B cell (primary cell): Measurements from ENCODE around the gene PPP2R5C. TPM values are rescaled to one million over a fixed set of nuclear protein-coding genes. Genes with fewer than 3 reads are reported as not detected.

Experiments
- ATAC-seq: fragments of 200-7000 bp; cut with Tn5 transposase; one replicate; pipeline ENCODE4 v1.10.0; 2021; ENCODE audit warnings: low read depth, mild to moderate bottlenecking, moderate number of reproducible peaks, moderate library complexity
- CTCF ChIA-PET: fragments of 350-600 bp; sonication (Branson Sonifier 250); formaldehyde crosslinking; loops from one replicate; lab custom pipeline; 2021; ENCODE audit warnings: antibody characterized with exemption, inconsistent platforms; lab: Charles Lee
- POLR2A ChIA-PET: fragments of 350-600 bp; sonication (Branson Sonifier 250); formaldehyde crosslinking; loops from one replicate; lab custom pipeline; 2021; ENCODE audit warnings: antibody characterized with exemption; lab: Charles Lee
- DNase-seq: peaks from one replicate; pipeline ENCODE4 v3.0.0; 2013
- H2AFZ ChIP-seq: 2 replicates; pipeline ENCODE4 v1.6.1; 2012; ENCODE audit warnings: mild to moderate bottlenecking, low read depth, low read length; ENCODE audit not compliant: insufficient read depth, poor library complexity, severe bottlenecking
- H3K27ac ChIP-seq, 2 donors: 1 replicate in 1 of 2; 2 replicates in 1 of 2; pipeline ENCODE4 v1.5.1; 2012 to 2013; ENCODE audit warnings: low read length in 2 of 2, mild to moderate bottlenecking in 2 of 2, moderate library complexity in 1 of 2
- H3K27me3 ChIP-seq, 4 experiments: fragments of 200-600 bp in 1 of 4; sonication (generic) in 1 of 4; replicated peaks in 1 of 4; 1 replicate in 2 of 4; 2 replicates in 2 of 4; pipeline versions ENCODE4 v1.6.1 to v1.7.0; 2013 to 2016; ENCODE audit warnings: low read length in 3 of 4, mild to moderate bottlenecking in 2 of 4, mixed read lengths in 1 of 4, moderate library complexity in 1 of 4; ENCODE audit not compliant: insufficient read depth in 4 of 4, control insufficient read depth in 3 of 4; ENCODE audit errors: control extremely low read depth in 1 of 4
- H3K36me3 ChIP-seq, 2 experiments: replicated peaks in 1 of 2; 1 replicate in 1 of 2; 2 replicates in 1 of 2; pipeline versions ENCODE4 v1.6.1 to v1.7.1; 2013; ENCODE audit warnings: low read length in 1 of 2; ENCODE audit not compliant: insufficient read depth in 2 of 2, control insufficient read depth in 1 of 2; ENCODE audit errors: control extremely low read depth in 1 of 2, extremely low read depth in 1 of 2
- H3K4me1 ChIP-seq, 2 donors: fragments of 200-600 bp in 1 of 2; sonication (generic) in 1 of 2; 1 replicate in 1 of 2; 2 replicates in 1 of 2; pipeline versions ENCODE4 v1.5.1 to v1.6.1; 2013 to 2017; ENCODE audit warnings: low read length in 2 of 2; ENCODE audit not compliant: control insufficient read depth in 2 of 2, insufficient read depth in 2 of 2
- H3K4me2 ChIP-seq: replicated peaks from 2 replicates; pipeline ENCODE3; 2012; ENCODE audit warnings: mild to moderate bottlenecking, low read depth, low read length; ENCODE audit not compliant: poor library complexity, severe bottlenecking
- H3K4me3 ChIP-seq, 5 experiments: fragments of 200-600 bp in 1 of 5; sonication (generic) in 1 of 5; 1 replicate in 3 of 5; 2 replicates in 2 of 5; pipeline versions ENCODE4 v1.5.1 to v1.7.0; 2011 to 2016; ENCODE audit warnings: low read length in 4 of 5, mild to moderate bottlenecking in 4 of 5, low read depth in 2 of 5, control low read depth in 1 of 5, moderate library complexity in 1 of 5; ENCODE audit not compliant: insufficient read depth in 1 of 5; ENCODE audit errors: control extremely low read depth in 1 of 5, extremely low read depth in 1 of 5
- H3K79me2 ChIP-seq: fragments of 200-600 bp; sonication (generic); one replicate; pipeline ENCODE4 v1.6.0; 2016; ENCODE audit warnings: low read length; ENCODE audit not compliant: control insufficient read depth, insufficient read depth
- H3K9ac ChIP-seq: fragments of 200-600 bp; sonication (generic); 2 replicates; pipeline ENCODE4 v1.6.1; 2017; ENCODE audit warnings: mild to moderate bottlenecking, low read length, moderate library complexity
- H3K9me3 ChIP-seq, 3 donors: one replicate each; pipeline versions ENCODE4 v1.6.1 to v1.7.1; 2013; ENCODE audit warnings: low read length in 2 of 3; ENCODE audit not compliant: control insufficient read depth in 2 of 3, insufficient read depth in 1 of 3; ENCODE audit errors: control extremely low read depth in 1 of 3
- H4K20me1 ChIP-seq: 2 replicates; pipeline ENCODE4 v1.6.0; 2012; ENCODE audit warnings: mild to moderate bottlenecking, low read length; ENCODE audit not compliant: insufficient read depth, control insufficient read depth, poor library complexity, severe bottlenecking
- H3K27ac Mint-ChIP-seq: one replicate; pipeline ENCODE4 v1.8.0; 2021; ENCODE audit warnings: mixed read lengths
- H3K27me3 Mint-ChIP-seq: one replicate; pipeline ENCODE4 v1.8.0; 2021; ENCODE audit warnings: mixed read lengths
- H3K4me1 Mint-ChIP-seq: one replicate; pipeline ENCODE4 v1.8.0; 2021; ENCODE audit warnings: mixed read lengths
- H3K4me3 Mint-ChIP-seq: one replicate; pipeline ENCODE4 v1.8.0; 2021; ENCODE audit warnings: mixed read lengths
- H3K9me3 Mint-ChIP-seq: one replicate; pipeline ENCODE4 v1.8.0; 2022; ENCODE audit warnings: mixed read lengths; ENCODE audit not compliant: insufficient read depth
- CTCF ChIP-seq: fragments of 200-600 bp; IDR thresholded peaks from one replicate; pipeline ENCODE4 v1.8.0; 2022; ENCODE audit warnings: antibody characterized with exemption, mild to moderate bottlenecking
- EZH2 ChIP-seq: IDR thresholded peaks from 2 replicates; pipeline ENCODE4 v1.6.1; 2012; ENCODE audit warnings: borderline replicate concordance, low read depth, mild to moderate bottlenecking, moderate library complexity, low read length; ENCODE audit not compliant: insufficient read depth, poor library complexity, severe bottlenecking
- WGBS: methylation state at CpG from one replicate; pipeline ENCODE4 v1.1.5; 2013; ENCODE audit warnings: missing lambda C conversion rate; ENCODE audit not compliant: insufficient coverage; 5-methylcytosine and 5-hydroxymethylcytosine counted together
- intact Hi-C: fragments of 100-400 bp; cut with micrococcal nuclease; formaldehyde crosslinking; loops from one replicate; pipeline ENCODE4 v1.10.0; 2022
- polyA plus RNA-seq: library from polyadenylated mRNA; depleted of rRNA; stranded (reverse); fragments of >200 nt; gene quantifications from 2 replicates; pipeline ENCODE4 v1.2.3, GENCODE V29; 2012
- total RNA-seq, 2 donors: library from RNA; stranded (reverse); fragments of 120-200 nt in 1 of 2; gene quantifications; 1 replicate in 1 of 2; 2 replicates in 1 of 2; pipeline versions ENCODE4 v1.2.3 to v1.2.4, GENCODE V29; 2013 to 2022

PPP2R5C gene
- total and polyA plus RNA-seq, 2 donors (not counting 1 experiment from before 2014, with no cell fraction given), result 91.7 to 330 TPM

- H3K4me1 ChIP-seq, result no peaks in the 10 kb centered on the region
- ATAC-seq (no peak), DNase-seq (no peak)
- peaks cover 0 to 15% (median 0%) of the 10 kb centered on the region in 3 donors for H3K9me3 ChIP-seq
- H3K4me2 ChIP-seq, result no peak overlapping the region
- ChIA-PET CTCF (interaction anchor here (1.0 kb wide), 1 partner anchor 114 kb away, joined by 4 read pairs; no protein-coding TSS in a partner anchor), POLR2A (interaction anchor here (0.6 kb wide), 1 partner anchor 178 kb away, joined by 4 read pairs; no protein-coding TSS in a partner anchor)
- H3K4me3 ChIP-seq, result no peak overlapping the region
- no peaks in the 10 kb centered on the region for H3K27me3 ChIP-seq
- no peak for TF ChIP-seq EZH2
- TF ChIP-seq CTCF, result no peak
- Mint-ChIP-seq H3K4me3 (no peak overlapping the region), H3K4me1 (peaks cover 7% of the 10 kb centered on the region), H3K9me3 (no peaks in the 10 kb centered on the region), H3K27ac (no peak overlapping the region), H3K27me3 (no peaks in the 10 kb centered on the region)
- no peak overlapping the region for H3K9ac ChIP-seq
- H3K27ac ChIP-seq, result no peak overlapping the region
- H4K20me1 ChIP-seq, result peaks cover 58% of the 10 kb centered on the region
- intact Hi-C loops, result no loop called here
- 94% methylated on average over 24 of the region's 24 CpGs for WGBS
- H3K79me2 ChIP-seq, result peaks cover 56% of the 10 kb centered on the region
- peaks cover 0 to 85% of the 10 kb centered on the region in 2 experiments for H3K36me3 ChIP-seq
- H2AFZ ChIP-seq, result no peak overlapping the region
These were observed 123.5 kb downstream of the PPP2R5C start for GRCh38 chr14:101884934-101885576.

DNA sequence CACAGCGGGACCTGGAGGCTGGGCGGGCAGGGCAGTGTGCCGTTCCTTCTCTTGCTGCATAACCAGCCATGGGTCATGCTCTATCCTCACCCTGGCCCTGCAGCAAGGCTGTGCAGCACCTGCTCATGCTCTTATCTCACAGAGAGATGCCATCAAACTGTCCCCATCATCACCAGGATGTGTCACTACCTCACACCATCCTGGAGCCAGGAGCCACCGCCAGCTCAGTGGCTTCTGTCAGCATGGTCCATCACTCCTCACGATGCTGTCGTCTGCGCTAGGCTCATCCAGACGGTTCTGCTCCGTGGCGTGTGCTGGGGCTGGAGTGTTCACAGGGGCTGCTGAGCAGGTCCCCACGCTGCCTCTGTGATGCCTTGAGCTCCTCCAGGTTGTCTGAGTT is 125.7 kb downstream of the PPP2R5C start:
- CTCF ChIA-PET, result interaction anchor here (1.5 kb wide), 1 partner anchor 116 kb away, joined by 7 read pairs; no protein-coding TSS in a partner anchor
- no peak for TF ChIP-seq CTCF
- TF ChIP-seq EZH2, result no peak
- Histone ChIP-seq H3K36me3 (peaks cover 0 to 81% of the 10 kb centered on the region in 2 experiments), H3K9ac (no peak overlapping the region), H3K27me3 (no peaks in the 10 kb centered on the region), H3K27ac (no peak overlapping the region), H3K4me2 (no peak overlapping the region), H3K4me3 (no peak overlapping the region), H3K79me2 (peaks cover 39% of the 10 kb centered on the region), H3K9me3 (peaks cover 0 to 15% (median 0%) of the 10 kb centered on the region in 3 donors), H3K4me1 (no peaks in the 10 kb centered on the region), H2AFZ (no peak overlapping the region), H4K20me1 (peaks cover 45% of the 10 kb centered on the region)
- POLR2A ChIA-PET, result no interaction called here
- intact Hi-C loops, result no loop called here
- DNase-seq (no peak), ATAC-seq (no peak)
- WGBS, result 98% methylated on average over 11 of the region's 11 CpGs
- no peak overlapping the region for H3K4me3 Mint-ChIP-seq
- H3K9me3 Mint-ChIP-seq, result no peaks in the 10 kb centered on the region
- H3K27me3 Mint-ChIP-seq, result no peaks in the 10 kb centered on the region
- H3K4me1 Mint-ChIP-seq, result no peaks in the 10 kb centered on the region
- no peak overlapping the region for H3K27ac Mint-ChIP-seq
